Upper lobe of left lung (tissue), 4 donors: ENCODE measurements around the gene TTC7B.

Experiments
- EP300 ChIP-seq, 4 donors: sonication (generic); formaldehyde crosslinking; IDR thresholded peaks; one replicate each; pipeline ENCODE4 v1.5.1; 2017; ENCODE audit warnings: antibody characterized with exemption in 4 of 4, control low read depth in 2 of 4
- TF ChIP-seq, protein P1 (sequence below), 6 experiments: fragments of 450-650 bp in 4 of 6; fragments of 200-600 bp in 2 of 6; sonication (generic) in 2 of 6; IDR thresholded peaks; one replicate each; pipeline ENCODE4 v1.5.1; 2016 to 2019; ENCODE audit warnings: antibody characterized with exemption in 6 of 6

DNA sequence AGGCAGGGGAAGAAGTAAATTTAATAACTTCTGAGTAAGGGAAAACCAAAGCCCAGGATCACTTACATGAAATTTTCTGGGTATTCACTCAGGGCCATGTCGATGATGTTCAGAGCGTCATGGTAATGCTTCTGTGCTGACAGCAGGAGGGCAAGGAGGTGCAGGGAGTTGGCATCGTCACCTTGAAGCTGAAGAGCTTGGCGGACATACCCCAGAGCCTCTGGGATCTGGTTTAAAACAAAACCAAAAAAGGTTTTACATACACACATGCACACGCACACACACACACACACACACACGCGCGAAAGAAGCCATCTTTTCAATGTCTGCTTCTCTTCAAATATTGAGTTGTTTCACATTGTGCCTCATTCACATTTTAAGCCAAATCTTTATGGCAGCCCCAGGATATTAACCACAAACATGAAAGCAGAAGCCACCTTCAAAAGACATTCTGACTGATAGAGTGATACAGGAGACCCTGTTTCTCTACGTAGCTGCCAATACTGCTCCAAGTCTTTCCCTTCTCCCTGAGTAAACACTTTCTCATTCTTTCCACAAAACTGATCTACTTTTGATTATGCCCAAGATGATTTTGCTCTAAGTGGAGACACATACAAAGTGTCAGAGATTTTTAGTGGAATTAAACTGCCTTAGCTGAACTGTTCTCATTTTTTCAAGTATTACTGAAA, 172.1 kb downstream of the TTC7B start:
- TF ChIP-seq, protein P1, sequence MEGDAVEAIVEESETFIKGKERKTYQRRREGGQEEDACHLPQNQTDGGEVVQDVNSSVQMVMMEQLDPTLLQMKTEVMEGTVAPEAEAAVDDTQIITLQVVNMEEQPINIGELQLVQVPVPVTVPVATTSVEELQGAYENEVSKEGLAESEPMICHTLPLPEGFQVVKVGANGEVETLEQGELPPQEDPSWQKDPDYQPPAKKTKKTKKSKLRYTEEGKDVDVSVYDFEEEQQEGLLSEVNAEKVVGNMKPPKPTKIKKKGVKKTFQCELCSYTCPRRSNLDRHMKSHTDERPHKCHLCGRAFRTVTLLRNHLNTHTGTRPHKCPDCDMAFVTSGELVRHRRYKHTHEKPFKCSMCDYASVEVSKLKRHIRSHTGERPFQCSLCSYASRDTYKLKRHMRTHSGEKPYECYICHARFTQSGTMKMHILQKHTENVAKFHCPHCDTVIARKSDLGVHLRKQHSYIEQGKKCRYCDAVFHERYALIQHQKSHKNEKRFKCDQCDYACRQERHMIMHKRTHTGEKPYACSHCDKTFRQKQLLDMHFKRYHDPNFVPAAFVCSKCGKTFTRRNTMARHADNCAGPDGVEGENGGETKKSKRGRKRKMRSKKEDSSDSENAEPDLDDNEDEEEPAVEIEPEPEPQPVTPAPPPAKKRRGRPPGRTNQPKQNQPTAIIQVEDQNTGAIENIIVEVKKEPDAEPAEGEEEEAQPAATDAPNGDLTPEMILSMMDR (IDR thresholded peaks at IDR 0.05) = no peak
- no peak for TF ChIP-seq EP300 (IDR thresholded peaks at IDR 0.05)
